T-helper 22 cell (primary cell): ENCODE data around the gene MAN1A1.

Experiments
- DNase-seq: peaks from one replicate; pipeline ENCODE4 v3.0.0-alpha.2; 2020; ENCODE audit warnings: low read depth

The MAN1A1 gene

DNA sequence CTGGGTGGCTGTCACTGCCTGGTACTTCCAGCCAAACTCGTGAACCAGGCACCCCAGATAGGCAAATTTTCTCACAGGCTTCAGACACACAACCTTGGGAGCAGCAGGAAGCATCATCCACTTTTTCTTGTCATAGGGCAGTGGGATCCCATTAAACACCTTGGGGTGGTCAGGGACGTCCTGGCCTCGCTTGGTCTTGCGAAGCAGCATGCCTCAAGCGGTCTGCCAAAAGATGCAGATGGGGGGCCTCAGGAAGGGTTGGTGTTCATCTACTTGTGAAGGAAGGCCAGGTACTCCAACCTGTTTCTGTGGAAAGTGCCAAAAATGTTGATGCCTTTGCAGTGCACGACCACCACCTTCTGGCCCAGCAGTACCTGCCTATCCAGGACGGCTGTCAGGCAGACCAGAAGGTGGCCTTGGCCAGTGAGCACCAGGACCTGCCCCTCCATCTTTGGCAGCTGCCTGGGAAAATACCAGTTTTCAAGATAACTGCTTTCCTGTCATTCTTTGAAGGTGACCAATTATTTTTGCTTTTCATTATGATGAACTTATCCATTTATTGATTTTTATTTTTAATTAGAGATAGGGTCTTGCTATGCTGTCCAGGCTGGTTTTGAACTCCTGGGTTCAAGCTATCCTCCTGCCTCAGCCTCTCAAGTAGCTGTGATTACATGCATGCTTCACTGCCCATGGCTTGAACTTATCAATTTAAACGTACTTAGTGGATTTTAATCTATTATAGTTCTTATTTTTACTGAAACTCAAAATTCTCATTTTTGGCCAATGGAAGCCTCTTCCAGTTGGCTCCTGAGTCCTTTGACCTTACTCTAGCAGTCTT is 80.1 kb downstream of the MAN1A1 start:
- no peak for DNase-seq

GRCh38 chr6:119267126-119267905 is 82.2 kb downstream of the MAN1A1 start:
- no peak for DNase-seq

GRCh38 chr6:119264854-119265397 is 84.6 kb downstream of the MAN1A1 start:
- DNase-seq = no peak

GRCh38 chr6:119262612-119263011 is 86.9 kb downstream of the MAN1A1 start:
- no peak for DNase-seq

DNA sequence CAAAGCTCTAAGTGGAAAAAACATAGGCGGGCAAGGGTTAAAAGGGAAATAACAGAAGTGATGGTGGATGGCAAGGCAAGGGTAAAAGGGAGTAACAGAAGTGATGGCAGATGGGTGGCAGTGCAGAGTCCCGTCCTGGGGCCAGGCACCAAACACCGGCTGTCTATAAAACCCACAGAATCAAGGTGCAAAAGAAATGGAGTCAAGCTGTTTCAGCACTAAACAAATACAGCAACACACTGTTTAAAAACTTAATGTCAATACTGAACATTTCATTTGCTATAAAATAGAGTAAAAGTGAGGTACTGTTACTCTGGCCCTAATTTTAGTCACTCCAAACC is 87.6 kb downstream of the MAN1A1 start:
- no peak for DNase-seq

GRCh38 chr6:119259027-119259426 is 90.5 kb downstream of the MAN1A1 start:
- no peak for DNase-seq

DNA sequence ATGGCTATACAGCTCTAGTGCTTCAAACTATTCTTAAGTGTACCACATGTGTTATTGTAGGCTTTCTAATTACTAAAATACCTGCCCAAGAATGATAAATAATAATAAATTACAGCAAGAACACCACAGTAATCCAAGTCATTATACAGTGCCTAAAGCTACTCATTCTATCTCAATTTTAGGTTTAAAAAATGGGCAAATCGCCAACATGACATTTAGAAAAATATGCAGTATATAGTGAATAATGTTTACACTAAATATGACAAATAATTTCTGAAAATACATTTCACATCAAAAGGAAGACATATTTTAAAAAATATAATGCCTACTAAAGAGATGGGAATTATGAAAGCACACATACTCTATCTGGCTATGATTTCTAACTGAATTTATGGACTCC is 91.8 kb downstream of the MAN1A1 start:
- no peak for DNase-seq

GRCh38 chr6:119256978-119257462 is 92.5 kb downstream of the MAN1A1 start:
- DNase-seq = no peak

- no peak for DNase-seq
Measured at GRCh38 chr6:119256392-119256791, 93.2 kb downstream of the MAN1A1 start.

GRCh38 chr6:119255492-119255891 is 94.1 kb downstream of the MAN1A1 start:
- DNase-seq = no peak

DNA sequence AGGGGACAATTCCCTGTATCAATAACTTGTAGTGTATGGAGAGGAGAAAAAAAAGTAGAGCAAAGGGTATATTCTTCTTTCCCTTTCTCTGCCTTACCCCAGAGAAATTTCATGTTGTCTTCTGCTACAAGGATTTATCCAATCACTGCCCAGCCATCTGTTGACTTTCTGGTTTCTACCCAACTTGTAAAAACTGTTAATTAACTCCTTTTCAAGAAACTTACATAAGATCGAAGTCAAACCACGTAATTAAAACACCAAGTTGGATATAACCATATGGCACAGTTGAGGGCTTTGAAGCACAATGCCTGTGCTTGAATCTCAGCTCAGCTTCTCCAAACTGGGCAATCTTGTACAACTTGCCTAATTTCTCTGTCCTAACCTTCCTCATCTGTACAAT is 99.5 kb downstream of the MAN1A1 start:
- DNase-seq = no peak

- DNase-seq = no peak
Measured at GRCh38 chr6:119249319-119249718, 100.2 kb downstream of the MAN1A1 start.

DNA sequence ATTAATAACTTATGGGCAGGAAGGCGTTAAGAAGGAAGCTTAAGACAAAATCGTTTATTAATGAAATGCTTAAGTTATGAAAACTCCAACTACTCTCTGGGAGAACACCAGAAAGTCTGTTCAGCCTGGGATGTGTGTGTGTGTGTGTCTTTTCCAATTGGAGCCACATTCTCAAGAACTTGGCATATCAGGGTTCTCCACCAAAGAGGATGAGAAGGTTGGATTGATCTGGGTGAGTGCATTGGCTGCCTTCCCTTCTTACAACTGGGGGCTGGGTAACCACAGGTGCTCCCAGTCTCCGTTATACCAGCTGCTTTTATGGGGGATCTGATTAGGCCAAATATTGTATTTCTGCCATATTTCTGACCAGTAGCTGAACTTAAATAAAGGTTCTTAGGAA is 102.1 kb downstream of the MAN1A1 start:
- no peak for DNase-seq

- DNase-seq = no peak
Measured at GRCh38 chr6:119243657-119244056, 105.9 kb downstream of the MAN1A1 start.

DNA sequence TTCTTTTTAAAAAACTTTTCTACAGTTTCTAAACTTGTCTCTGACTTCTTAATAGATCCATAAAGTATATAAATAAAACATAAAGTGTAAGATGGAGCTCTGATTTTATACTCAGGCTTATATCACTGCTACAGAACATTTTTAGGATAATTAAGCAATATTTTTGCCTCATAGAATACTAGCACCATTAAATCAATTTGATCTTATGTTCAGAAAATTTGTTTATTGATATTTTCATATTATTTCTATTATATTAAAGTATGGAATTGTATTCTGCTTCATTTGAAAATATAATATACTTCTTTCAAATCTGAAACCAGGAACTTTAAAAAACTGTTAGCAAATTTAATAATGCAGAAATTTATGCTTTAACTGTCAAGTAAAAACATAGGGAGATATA is 106.5 kb downstream of the MAN1A1 start:
- DNase-seq = no peak

GRCh38 chr6:119241540-119242309 is 107.8 kb downstream of the MAN1A1 start:
- no peak for DNase-seq

DNA sequence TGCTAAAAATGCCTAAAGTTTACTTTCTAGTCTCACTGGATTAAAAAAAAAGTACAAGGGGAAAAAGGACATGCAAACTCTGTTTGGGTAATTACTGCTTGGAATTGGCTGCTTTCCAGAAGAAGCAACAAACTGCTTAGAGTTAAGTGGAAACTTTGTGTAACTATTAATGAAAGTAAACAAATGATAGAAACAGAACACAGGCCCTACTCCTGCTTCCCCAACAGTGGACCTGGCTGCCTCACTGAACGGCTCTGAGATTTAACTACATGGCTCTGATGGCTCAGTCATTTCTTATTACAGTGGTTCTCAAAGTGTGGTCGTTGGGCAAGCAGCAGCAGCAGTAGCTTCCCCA is 108.5 kb downstream of the MAN1A1 start:
- DNase-seq = no peak

DNA sequence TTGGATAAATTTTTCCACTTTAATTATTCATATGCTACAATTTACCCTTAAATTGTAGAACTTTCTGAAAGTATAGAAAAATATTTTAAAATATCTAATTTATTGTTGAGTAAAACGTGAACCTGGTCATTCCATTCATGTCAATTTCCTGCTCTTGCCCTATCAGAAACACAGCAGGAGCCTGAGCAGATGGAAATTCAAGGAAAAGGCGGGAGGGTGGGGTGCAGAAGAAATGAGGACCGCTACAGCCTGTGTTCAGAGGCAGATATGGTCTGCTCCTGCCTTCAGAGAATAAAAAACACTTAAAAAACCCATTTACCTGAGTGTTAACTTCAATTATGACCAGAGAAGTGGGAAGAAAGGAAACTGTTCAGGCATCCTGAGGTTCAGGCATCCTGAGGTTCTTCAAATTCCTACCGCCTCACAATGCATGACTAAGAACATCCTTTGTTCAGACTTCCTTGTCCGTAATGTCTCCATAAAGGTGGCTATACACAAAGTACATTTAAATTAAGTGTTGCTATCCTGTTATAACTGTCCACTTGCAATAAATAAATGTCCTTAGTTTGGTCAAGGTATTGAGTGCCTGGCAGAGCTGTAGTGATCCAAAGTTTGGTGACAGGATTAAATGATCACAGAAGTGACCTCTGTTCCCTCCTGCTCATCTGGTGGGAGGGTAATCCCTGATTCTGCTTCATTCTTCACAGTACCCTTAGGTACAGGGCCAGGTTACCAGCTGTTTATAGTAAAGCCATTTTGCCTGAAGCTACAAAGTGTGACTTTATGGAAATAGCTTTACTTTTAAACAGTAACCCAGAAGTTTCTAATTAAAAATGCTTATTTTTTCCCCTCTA is 109.1 kb downstream of the MAN1A1 start:
- DNase-seq = no peak

DNA sequence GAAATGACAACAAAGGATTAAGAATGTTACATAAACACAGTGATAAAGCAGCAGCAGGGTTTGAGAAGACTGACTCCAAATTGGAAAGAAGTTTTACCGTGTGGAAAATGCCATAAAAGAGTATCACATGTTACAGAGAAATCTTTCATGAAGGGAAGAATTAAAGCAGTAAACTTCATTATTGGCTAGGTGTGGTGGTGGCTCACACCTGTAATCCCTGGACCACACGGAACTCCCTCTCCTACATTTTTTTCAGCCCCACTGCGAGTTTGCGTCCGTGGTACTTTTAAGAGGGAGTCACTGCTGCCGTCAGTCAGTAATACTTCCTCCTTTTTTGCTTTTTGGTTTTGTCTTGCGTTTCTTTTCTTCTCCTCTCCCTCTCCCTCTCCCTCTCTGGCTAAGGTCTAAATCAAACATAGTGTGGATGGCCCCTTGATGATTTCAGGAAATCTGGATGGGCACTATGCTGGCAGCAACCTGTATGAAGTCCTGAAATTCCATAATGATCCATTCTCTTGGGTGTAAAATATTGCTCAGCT is 112.3 kb downstream of the MAN1A1 start:
- DNase-seq = no peak

DNA sequence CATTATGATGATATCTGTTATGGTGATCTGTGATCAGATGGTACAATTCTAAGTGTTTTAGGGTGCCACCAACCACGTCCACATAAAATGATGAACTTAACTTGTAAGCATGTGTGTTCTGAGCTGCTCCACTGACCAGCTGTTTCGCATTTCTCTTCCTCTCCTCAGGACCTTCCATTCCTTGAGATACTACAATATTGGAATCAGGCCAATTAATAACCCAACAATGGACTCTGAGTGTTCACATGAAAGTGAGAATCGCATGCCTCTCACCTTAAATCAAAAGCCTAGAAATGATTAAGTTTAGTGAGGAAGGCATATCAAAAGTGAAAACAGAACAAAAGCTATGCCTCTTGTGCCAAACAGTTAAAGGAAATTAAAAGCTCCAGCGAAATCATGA is 114.6 kb downstream of the MAN1A1 start:
- DNase-seq = no peak

GRCh38 chr6:119234457-119234856 is 115.1 kb downstream of the MAN1A1 start:
- no peak for DNase-seq
